Vagina (tissue), 2 donors: Measurements from ENCODE around the gene KRTAP10-6.

ENCODE experiments used
- CTCF ChIP-seq, 3 experiments: fragments of 450-650 bp in 2 of 3; fragments of 200-600 bp in 1 of 3; sonication (generic) in 1 of 3; IDR thresholded peaks; one replicate each; pipeline ENCODE4 v1.5.1; 2017 to 2019; ENCODE audit warnings: antibody characterized with exemption in 3 of 3, mild to moderate bottlenecking in 2 of 3, moderate library complexity in 2 of 3
- POLR2A ChIP-seq, 2 donors: fragments of 450-650 bp; IDR thresholded peaks; one replicate each; pipeline ENCODE4 v1.6.1; 2017; ENCODE audit warnings: antibody characterized with exemption in 2 of 2, mild to moderate bottlenecking in 2 of 2, moderate library complexity in 2 of 2
- POLR2AphosphoS5 ChIP-seq, 2 donors: sonication (generic); formaldehyde crosslinking; IDR thresholded peaks; one replicate each; pipeline ENCODE4 v1.9.0; 2017; ENCODE audit warnings: antibody characterized with exemption in 2 of 2, mild to moderate bottlenecking in 2 of 2, low read depth in 1 of 2; ENCODE audit not compliant: insufficient read depth in 1 of 2

DNA sequence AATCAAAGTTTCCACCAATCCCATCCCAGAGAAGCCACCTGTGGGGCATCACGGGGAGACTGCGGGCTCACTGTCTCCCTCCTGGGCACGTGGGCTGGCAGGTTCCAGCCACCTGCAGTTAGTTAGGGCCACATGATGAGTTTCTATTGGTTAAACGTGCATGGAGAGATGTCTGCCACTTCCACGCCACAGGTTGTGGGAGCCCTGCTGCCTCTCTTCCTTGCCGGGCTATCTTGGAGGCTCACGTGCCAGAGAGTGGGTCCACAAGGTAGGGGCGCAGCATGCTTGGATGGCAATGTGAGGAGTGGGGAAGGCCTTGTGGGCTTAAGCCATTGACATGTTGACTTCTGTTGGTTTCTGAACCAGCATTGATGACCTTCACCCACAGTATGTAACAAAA, 11.6 kb upstream of the KRTAP10-6 start:
- no peak for TF ChIP-seq CTCF (IDR thresholded peaks at IDR 0.05)
- TF ChIP-seq POLR2A (IDR thresholded peaks at IDR 0.05) = no peak
- TF ChIP-seq POLR2AphosphoS5 (IDR thresholded peaks at IDR 0.05; ENCODE audit: insufficient read depth in 1 of 2, low read depth in 1 of 2) = no peak
